Measurements from ENCODE around the gene PSTK.

Gene PSTK

DNA sequence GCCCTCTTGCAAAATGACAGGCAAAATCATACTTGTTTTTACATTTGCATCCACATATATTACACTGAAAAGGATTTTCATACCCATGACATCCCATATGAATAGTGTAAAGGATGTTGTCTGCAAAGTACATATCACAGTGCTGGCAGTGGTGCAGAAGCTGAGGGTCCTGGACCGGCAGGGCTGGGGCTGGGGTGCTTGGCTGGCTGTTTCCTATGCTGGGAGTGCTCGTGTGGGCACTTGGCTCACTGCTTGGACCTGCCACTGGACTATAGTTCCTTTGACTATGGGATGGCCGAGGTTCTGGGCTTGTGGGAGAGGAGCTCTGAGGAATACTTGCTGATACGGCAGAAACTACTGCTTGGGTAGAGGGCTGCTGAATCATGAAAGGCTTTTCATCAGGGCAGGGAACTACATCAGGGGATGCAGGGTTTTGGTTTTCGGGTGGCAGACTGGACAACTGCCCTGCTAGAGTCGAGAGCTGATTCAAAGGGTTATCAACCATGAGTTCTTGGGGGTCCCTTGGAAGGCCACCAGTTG, 13.7 kb downstream of the PSTK start:
- no peak for DNase-seq

DNA sequence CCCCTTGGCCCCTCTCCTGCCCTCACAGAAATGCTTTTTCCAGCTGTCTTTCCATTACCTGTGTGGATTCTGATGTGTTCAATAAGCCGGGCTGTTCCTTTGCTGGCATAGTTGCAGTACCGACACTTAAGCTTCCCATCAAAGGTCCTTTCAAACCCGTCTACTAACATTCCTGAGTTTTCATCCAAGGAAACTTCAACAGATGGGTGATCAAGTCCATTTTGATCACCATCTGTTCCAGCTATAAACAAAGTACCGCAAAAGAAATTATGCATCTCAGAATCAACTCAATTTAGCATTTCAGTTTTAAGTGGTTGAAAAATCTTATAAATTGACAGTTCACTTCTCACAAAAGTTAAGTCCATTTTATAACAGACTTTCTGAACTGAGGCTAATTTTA, 15.7 kb downstream of the PSTK start:
- DNase-seq: no peak

DNA sequence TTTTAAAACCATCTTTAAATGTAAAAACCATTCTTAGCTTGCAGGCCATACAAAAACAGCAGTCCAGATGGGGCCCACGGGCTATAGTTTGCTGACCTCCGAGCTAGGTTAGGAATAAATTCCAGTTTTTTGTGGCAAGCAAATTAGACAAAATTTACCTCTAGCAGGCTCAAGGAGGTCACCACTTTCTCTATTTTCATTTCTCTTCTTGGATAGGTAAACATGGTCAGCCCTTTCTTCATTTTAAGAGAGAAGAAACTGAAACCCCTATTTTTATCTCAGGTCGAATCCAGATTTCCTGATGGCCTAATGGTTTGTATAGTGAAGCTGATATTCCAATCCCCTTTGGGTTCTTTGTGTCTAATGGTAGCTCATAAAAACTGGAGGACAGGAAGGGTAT, 17.7 kb downstream of the PSTK start:
- no peak for DNase-seq

GRCh38 chr10:122998360-122998917, 18.2 kb downstream of the PSTK start:
- no peak for DNase-seq

DNA sequence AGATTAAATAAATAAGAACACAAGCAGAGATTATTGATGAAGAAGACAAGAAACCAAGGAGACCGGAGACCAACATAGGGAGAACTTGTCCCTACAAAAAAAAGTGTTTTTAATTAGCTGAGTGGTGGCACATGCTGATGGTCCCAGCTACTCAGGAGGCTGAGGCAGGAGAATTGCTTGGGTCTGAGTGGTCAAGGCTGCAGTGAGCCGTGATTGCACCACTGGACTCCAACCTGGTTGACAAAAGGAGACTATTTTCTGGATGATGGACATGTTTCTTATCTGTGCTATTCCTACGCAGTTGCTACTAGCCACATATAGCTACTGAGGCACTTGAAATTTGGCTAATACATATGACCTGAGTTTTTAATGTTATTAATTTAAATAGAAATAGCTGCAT, 18.7 kb downstream of the PSTK start:
- DNase-seq: no peak

DNA sequence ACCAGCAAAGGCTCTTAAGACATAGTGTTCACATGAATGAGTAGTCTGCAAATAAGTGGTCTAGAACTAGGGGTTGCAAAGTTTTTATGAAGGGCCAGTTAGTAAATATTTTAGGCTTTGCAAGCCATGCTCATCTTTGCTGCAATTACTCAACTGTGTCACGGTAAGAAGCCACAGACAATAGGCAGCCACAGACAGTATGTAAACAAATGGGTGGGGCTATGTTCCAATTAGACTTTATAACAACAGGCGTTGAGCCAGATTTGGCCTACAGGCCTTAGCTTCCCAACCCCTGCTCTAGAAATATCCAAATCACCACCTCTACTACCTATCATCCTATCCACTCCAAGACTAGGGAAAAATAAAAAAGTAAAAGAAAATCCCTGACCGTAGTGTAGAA, 19.1 kb downstream of the PSTK start:
- no peak for DNase-seq

DNA sequence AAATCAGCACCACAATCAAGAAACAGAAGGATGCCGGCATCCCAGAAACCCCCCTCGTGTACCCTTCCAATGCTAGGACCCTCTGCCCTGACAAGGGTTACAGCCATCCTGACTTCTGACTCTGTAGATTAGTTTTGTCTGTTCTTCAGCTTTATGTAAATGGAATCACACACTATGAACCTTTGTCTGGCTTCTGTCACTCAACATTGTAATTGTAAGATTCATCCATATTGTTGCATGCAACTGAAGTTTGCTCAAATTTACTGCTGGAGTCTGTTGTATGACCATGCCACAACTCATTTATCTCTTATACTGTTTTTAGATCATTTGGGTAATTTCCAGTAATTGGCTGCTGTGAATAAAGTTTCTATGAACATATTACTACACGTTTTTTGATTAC, 20.0 kb downstream of the PSTK start:
- DNase-seq: no peak

DNA sequence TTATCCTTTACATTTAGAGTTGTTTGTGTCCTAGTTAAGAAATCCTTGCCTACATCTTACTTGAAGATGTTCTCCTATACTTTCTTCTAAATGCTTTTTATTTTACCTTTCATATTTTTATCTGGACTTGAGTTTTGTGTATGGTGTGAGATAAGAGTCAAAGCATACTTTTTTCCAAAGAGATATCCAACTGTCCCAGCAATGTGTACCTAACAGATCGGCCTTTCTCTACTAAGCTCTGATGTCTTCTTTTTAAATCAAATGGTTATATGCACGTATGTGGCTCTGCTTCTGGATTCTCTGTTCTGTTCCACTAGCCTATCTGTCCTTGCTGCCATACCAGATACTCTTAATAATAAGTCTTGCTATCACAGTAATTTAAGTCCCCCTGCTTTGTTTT, 21.2 kb downstream of the PSTK start:
- no peak for DNase-seq

DNA sequence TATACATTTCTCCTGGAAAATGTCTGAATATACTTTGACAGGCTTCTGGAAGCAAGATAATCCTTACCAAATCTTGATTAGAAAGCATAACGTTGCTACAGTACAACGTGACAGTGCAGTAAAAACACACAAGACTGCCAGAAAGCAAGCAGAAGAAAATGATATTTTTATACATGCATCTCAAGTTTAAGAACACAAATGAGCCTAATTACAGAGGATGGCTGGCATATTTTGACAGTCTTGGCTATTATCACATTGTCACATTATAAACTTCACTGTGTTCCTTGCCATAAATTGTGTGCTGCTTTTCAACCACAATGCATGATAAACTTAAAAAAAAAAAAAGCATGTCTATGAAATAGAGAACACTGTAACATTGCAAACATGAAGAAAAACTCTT, 24.1 kb downstream of the PSTK start:
- DNase-seq: no peak

DNA sequence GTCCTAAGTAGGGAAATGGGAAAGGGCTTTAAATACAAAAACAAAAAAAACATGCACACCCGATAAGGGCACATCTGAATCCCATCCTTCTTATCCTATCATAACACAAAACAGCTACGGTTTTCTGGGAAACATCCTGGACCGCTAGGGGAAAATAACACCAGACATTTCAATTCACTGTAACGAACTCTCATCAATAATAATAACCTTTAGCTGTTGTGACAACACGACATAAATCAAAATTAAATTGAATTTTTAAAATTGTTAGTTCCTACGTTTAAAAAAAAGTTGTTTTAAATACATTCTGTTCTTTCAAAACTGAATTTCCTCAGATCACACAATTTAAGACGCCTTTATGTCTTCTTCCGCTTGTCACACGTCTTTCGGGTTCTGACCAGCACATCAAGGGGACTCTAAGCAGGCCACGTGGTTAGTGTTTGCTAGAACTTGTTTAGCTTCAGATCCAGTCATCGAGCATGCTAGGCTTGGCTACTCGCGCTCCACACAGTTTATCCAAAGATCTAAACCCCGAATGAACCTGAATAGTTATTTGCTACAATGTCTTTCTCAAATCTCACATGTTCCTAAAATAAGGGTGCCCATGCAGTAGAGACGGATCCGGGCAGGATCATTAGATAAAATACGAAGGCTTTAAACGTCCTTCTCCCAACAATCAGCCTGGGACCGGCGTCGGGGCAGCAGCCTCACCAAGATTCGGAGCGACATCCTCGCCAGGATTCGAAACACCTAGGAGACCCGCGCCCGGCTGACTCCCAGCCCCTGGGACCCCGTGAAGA, 27.6 kb downstream of the PSTK start:
- peak; percentile 7 for DNase-seq

GRCh38 chr10:123008355-123009104, 28.3 kb downstream of the PSTK start, which contains the start of the genes ACADSB and IKZF5:
ACADSB (plus strand) TSS chr10:123009006; CDS start chr10:123009030, 24 bp downstream.
IKZF5 (minus strand) TSS chr10:123008795; CDS start chr10:122998625, 10,170 bp downstream.
- peak; percentile 73 for DNase-seq

DNA sequence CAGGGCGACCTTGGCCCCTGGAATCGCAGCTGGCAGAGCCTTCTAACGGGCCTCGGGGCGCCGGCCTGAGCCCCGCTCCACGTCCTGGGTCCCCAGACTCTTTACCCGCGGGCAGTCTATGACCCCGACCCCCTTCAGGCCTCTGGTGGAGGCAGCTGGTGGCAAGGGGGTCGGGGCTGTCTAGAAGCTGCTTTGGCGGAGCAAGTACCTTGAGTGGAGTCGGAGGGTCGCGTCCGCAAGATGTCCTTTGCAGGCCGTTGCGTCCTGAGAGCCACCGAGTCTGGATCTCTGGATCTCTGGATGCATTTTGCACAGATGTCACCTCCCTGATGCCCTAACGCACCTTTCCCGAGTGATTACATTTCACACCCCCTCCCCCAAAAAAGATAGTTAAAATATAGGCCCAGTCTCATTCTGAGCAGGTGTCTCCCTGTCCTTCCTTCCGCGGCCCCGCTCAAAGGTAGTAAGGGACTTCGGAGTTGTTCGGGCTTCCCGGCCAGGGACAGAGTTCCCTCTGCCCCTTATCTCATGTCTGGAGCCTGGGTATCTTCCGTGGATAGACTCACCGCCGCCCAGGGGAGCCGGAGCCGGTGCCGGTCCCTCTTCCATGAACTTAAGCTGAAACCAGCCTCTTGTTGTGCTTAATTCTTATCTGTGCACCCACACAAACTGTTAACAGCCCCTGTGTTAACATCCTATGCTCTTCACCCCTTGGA, 29.1 kb downstream of the PSTK start:
- no peak for DNase-seq

GRCh38 chr10:123011987-123012386, 31.8 kb downstream of the PSTK start:
- no peak for DNase-seq

DNA sequence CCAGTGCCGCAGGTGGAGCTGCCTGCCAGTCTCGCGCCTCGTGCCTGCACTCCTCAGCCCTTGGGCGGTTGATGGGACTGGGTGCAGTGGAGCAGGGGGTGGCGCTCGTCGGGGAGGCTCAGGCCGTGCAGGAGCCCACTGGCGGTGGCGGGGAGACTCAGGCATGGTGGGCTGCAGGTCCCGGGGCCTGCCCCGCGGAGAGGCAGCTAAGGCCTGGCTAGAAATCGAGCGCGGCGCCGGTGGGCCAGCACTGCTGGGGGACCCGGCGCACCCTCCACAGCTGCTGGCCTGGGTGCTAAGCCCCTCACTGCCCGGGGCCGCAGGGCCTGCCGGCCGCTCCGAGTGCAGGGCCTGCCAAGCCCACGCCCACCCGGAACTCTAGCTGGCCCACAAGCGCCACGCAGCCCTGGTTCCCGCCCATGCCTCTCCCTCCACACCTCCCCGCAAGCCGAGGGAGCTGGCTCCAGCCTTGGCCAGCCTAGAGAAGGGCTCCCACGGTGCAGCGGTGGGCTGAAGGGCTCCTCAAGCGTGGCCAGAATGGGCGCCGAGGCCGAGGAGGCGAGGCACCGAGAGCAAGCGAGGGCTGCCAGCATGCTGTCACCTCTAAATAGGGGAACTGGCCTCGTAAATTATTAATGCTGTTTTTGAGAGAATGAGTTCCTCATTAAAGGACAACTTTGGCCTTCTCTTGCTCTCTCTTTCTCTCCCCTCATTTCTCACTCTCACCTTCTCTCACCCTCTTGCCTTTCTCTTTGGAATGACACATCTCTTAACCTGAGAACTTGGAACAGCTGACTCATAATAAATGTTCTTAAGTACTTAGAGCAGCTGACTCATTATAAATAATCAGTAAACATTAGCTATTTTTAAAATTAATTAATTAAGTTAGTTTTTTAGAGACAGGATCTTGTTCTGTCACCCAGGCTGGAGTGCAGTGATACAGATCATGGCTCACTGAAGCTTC, 33.5 kb downstream of the PSTK start:
- DNase-seq: no peak

DNA sequence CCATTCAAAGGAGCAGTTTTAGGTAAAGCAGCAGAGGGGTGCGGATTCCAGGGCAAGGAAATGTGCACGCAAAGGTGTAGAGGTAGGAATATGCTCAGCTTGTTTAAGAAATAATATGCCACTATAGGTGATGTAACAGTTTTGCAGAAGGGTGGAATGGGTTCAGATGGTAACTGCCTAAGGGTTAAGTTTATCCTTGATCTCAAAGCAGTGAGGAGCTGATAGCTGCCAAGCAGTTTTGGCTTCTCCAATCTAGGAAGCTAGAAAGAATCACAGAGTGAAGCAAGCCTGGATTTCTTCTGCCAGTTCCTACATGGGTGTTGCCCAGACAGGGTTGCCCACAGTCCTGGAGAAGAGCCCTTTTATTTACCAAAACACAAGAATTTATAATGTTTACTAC, 34.6 kb downstream of the PSTK start:
- DNase-seq: no peak

- DNase-seq: no peak
These were observed 36.0 kb downstream of the PSTK start for GRCh38 chr10:123016228-123016627.

- no peak for DNase-seq
These were observed 37.4 kb downstream of the PSTK start for GRCh38 chr10:123017421-123018165.

DNA sequence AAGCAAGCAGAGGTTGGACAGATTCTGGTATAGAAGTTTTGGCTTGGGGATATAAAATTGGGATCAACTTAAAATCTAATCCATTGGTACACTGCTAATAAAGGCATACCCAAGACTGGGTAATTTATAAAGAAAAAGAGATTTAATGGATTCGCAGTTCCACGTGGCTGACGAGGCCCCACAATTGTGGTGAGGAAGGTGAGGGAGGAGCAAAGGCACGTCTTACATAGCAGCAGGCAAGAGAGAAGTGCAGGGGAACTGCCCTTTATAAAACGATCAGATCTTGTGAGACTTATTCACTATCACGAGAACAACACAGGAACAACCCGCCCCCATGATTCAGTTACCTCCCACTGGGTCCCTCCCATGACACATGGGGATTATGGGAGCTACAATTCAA, 38.3 kb downstream of the PSTK start:
- DNase-seq: no peak

DNA sequence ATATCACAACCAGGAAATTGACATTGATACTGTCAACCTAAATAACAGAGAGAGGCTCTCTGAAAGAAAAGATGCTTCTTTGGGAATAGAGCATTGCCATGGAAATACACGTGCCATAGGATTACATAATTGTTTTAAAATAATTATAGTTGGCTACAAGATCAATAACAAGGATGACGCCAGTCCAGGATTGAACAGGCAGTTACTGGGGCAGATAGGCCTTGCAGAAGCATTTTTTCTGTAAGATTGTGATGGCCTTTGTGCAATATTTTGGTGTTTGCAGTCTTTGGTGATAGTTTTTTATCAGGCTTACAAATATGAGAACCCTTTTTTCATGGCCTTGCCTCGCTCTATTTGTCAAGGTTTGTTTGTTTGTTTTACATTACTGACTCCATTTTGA, 39.1 kb downstream of the PSTK start:
- DNase-seq: no peak

GRCh38 chr10:123019941-123020703, 39.9 kb downstream of the PSTK start:
- DNase-seq: no peak

Data from DMS79 treated with DMSO at 0.1 percent for 48 hours (cell line).